Measurements from ENCODE around the gene COL25A1. TPM values are rescaled to one million over a fixed set of nuclear protein-coding genes. Genes with fewer than 3 reads are reported as not detected.

Gene COL25A1
- total RNA-seq, 1 experiment from 2014 or later, result not detected

DNA sequence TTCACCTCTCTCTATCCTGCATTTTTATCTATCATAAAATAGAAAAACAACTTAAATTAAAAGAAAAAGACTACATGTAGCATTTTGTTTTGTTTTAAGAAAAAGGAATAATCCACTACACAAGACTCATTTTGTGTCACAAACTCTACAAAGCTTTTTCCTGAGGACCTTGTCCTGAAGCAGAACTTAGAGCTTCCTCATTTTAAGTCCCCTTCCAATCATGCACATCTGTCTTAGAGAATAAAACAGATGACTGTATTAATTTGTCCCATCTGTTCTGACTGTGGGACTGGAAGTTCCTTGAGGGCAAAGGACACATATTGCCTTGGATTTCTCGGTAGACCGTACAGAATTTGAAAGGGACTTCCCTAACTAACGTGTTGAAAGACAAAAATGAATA lies 218.5 kb downstream of the COL25A1 start:
- intact Hi-C loops (cut with micrococcal nuclease; ENCODE audit: unreplicated experiment) (no loop called here), in situ Hi-C loops (cut with HindIII; ENCODE audit: low pct_unique_long_range_greater_than_20kb, low sequenced_read_pairs) (no loop called here)
- ATAC-seq, result no peak
- Histone ChIP-seq H3K36me3 (ENCODE audit: control insufficient read depth, insufficient read depth, low read length) (no peaks in the 10 kb centered on the region), H3K4me3 (ENCODE audit: low read depth in 2 of 2, low read length in 2 of 2) (no peak overlapping the region), H3K27me3 (ENCODE audit: control insufficient read depth, insufficient read depth, low read length) (no peaks in the 10 kb centered on the region), H3K27ac (ENCODE audit: low read length) (no peak overlapping the region), H3K4me1 (ENCODE audit: control insufficient read depth, insufficient read depth, low read length) (no peaks in the 10 kb centered on the region), H3K9me3 (ENCODE audit: control insufficient read depth, insufficient read depth, low read depth, low read length) (no peaks in the 10 kb centered on the region)
- TF ChIP-seq, protein P1, sequence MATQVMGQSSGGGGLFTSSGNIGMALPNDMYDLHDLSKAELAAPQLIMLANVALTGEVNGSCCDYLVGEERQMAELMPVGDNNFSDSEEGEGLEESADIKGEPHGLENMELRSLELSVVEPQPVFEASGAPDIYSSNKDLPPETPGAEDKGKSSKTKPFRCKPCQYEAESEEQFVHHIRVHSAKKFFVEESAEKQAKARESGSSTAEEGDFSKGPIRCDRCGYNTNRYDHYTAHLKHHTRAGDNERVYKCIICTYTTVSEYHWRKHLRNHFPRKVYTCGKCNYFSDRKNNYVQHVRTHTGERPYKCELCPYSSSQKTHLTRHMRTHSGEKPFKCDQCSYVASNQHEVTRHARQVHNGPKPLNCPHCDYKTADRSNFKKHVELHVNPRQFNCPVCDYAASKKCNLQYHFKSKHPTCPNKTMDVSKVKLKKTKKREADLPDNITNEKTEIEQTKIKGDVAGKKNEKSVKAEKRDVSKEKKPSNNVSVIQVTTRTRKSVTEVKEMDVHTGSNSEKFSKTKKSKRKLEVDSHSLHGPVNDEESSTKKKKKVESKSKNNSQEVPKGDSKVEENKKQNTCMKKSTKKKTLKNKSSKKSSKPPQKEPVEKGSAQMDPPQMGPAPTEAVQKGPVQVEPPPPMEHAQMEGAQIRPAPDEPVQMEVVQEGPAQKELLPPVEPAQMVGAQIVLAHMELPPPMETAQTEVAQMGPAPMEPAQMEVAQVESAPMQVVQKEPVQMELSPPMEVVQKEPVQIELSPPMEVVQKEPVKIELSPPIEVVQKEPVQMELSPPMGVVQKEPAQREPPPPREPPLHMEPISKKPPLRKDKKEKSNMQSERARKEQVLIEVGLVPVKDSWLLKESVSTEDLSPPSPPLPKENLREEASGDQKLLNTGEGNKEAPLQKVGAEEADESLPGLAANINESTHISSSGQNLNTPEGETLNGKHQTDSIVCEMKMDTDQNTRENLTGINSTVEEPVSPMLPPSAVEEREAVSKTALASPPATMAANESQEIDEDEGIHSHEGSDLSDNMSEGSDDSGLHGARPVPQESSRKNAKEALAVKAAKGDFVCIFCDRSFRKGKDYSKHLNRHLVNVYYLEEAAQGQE (IDR thresholded peaks at IDR 0.05; ENCODE audit: insufficient read depth in 1 of 2, low read depth in 2 of 2, low read length in 1 of 2), result no peak
- TF ChIP-seq, protein P2, sequence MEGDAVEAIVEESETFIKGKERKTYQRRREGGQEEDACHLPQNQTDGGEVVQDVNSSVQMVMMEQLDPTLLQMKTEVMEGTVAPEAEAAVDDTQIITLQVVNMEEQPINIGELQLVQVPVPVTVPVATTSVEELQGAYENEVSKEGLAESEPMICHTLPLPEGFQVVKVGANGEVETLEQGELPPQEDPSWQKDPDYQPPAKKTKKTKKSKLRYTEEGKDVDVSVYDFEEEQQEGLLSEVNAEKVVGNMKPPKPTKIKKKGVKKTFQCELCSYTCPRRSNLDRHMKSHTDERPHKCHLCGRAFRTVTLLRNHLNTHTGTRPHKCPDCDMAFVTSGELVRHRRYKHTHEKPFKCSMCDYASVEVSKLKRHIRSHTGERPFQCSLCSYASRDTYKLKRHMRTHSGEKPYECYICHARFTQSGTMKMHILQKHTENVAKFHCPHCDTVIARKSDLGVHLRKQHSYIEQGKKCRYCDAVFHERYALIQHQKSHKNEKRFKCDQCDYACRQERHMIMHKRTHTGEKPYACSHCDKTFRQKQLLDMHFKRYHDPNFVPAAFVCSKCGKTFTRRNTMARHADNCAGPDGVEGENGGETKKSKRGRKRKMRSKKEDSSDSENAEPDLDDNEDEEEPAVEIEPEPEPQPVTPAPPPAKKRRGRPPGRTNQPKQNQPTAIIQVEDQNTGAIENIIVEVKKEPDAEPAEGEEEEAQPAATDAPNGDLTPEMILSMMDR (IDR thresholded peaks at IDR 0.05), result no peak
- TF ChIP-seq POLR2AphosphoS5 (IDR thresholded peaks at IDR 0.05; ENCODE audit: low read depth, low read length) (no peak), SIN3A (IDR thresholded peaks at IDR 0.05; ENCODE audit: borderline replicate concordance, insufficient read depth, low read depth, low read length) (no peak), TCF7L2 (IDR thresholded peaks at IDR 0.05; ENCODE audit: low read depth, low read length) (no peak)
- no peak for DNase-seq (ENCODE audit: low read depth, low spot score)
- POLR2A ChIA-PET, result no interaction called here
- CTCF ChIA-PET, result no interaction called here
- no TSS peak for BruUV-seq (replicated peaks)

DNA sequence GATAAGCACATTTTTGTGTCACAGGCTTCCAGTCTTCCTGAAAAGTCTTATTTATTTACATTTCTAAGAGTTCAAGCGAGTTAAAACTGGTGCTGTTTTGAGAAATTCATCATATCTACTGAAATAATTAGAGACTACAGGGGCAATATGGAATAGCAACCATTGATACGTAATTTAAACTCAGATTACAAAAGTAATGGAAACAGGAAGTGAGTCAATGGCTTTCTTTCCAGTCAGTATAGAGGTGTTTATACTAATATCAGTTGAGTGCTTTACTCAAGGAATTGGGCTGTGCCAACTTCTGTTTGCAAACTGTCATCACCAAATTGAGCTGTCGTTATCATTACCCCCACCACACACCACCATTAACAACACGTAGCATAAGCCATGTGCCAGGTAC lies 222.7 kb downstream of the COL25A1 start:
- H3K4me1 ChIP-seq (ENCODE audit: control insufficient read depth, insufficient read depth, low read length), result no peaks in the 10 kb centered on the region
- DNase-seq (ENCODE audit: low read depth, low spot score) (no peak), ATAC-seq (no peak; the same call in 1 of the 2 replicates)
- H3K36me3 ChIP-seq (ENCODE audit: control insufficient read depth, insufficient read depth, low read length), result no peaks in the 10 kb centered on the region
- intact Hi-C loops (cut with micrococcal nuclease; ENCODE audit: unreplicated experiment) (no loop called here), in situ Hi-C loops (cut with HindIII; ENCODE audit: low pct_unique_long_range_greater_than_20kb, low sequenced_read_pairs) (no loop called here)
- no peak overlapping the region for H3K27ac ChIP-seq (ENCODE audit: low read length)
- H3K9me3 ChIP-seq (ENCODE audit: control insufficient read depth, insufficient read depth, low read depth, low read length), result no peaks in the 10 kb centered on the region
- TF ChIP-seq TCF7L2 (IDR thresholded peaks at IDR 0.05; ENCODE audit: low read depth, low read length), result no peak
- TF ChIP-seq POLR2AphosphoS5 (IDR thresholded peaks at IDR 0.05; ENCODE audit: low read depth, low read length), result no peak
- H3K27me3 ChIP-seq (ENCODE audit: control insufficient read depth, insufficient read depth, low read length), result no peaks in the 10 kb centered on the region
- ChIA-PET CTCF (no interaction called here), POLR2A (no interaction called here)
- BruUV-seq (replicated peaks), result no TSS peak
- H3K4me3 ChIP-seq (ENCODE audit: low read depth in 2 of 2, low read length in 2 of 2), result no peak overlapping the region

DNA sequence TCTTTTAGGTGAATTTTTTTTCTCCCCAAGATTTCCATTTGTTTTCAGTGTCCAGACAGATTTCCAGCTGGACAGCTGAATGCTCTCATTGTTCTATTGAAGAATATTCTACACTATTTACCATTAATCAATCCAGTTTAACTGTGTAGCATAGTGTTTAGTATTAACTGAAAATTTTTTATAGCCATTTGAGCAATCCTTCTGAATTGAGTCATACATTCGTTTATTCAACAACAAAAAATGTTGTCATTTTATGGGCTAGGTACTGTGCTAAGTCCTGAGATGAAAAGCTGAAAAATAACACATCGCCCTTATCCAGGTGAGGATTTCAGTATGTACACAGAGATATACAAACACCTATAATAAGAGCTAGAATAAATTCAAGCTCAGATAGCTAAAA lies 223.3 kb downstream of the COL25A1 start:
- in situ Hi-C loops (cut with HindIII; ENCODE audit: low pct_unique_long_range_greater_than_20kb, low sequenced_read_pairs) (no loop called here), intact Hi-C loops (cut with micrococcal nuclease; ENCODE audit: unreplicated experiment) (no loop called here)
- POLR2A ChIA-PET, result no interaction called here
- Histone ChIP-seq H3K27me3 (ENCODE audit: control insufficient read depth, insufficient read depth, low read length) (no peaks in the 10 kb centered on the region), H3K4me1 (ENCODE audit: control insufficient read depth, insufficient read depth, low read length) (no peaks in the 10 kb centered on the region), H3K27ac (ENCODE audit: low read length) (no peak overlapping the region), H3K4me3 (ENCODE audit: low read depth in 2 of 2, low read length in 2 of 2) (no peak overlapping the region), H3K36me3 (ENCODE audit: control insufficient read depth, insufficient read depth, low read length) (no peaks in the 10 kb centered on the region), H3K9me3 (ENCODE audit: control insufficient read depth, insufficient read depth, low read depth, low read length) (no peaks in the 10 kb centered on the region)
- TF ChIP-seq SIN3A (IDR thresholded peaks at IDR 0.05; ENCODE audit: borderline replicate concordance, insufficient read depth, low read depth, low read length) (no peak), TCF7L2 (IDR thresholded peaks at IDR 0.05; ENCODE audit: low read depth, low read length) (no peak), POLR2AphosphoS5 (IDR thresholded peaks at IDR 0.05; ENCODE audit: low read depth, low read length) (no peak)
- TF ChIP-seq, protein P1 (IDR thresholded peaks at IDR 0.05; ENCODE audit: insufficient read depth in 1 of 2, low read depth in 2 of 2, low read length in 1 of 2), result no peak
- TF ChIP-seq, protein P2 (IDR thresholded peaks at IDR 0.05), result no peak
- ATAC-seq (no peak), DNase-seq (ENCODE audit: low read depth, low spot score) (no peak)
- CTCF ChIA-PET, result no interaction called here
- BruUV-seq (replicated peaks), result no TSS peak

Measured in Panc1 (cell line).